GM21390 (cell line): ENCODE results near the gene EPB41L4B.

Experiments used
- ATAC-seq: cut with Tn5 transposase; IDR thresholded peaks from one replicate; pipeline ENCODE4 v1.9.1; 2021; ENCODE audit not compliant: unreplicated experiment

Gene EPB41L4B

GRCh38 chr9:109212768-109213167, 108.1 kb downstream of the EPB41L4B start:
- no peak for ATAC-seq

GRCh38 chr9:109206670-109207069, 114.2 kb downstream of the EPB41L4B start:
- ATAC-seq = no peak

GRCh38 chr9:109205526-109205925, 115.3 kb downstream of the EPB41L4B start:
- ATAC-seq = no peak

GRCh38 chr9:109203761-109204360, 117.0 kb downstream of the EPB41L4B start:
- no peak for ATAC-seq

GRCh38 chr9:109199676-109200075, 121.2 kb downstream of the EPB41L4B start:
- no peak for ATAC-seq

- ATAC-seq = no peak
Observed at GRCh38 chr9:109198736-109199382, 122.0 kb downstream of the EPB41L4B start.

GRCh38 chr9:109193974-109194556, 126.8 kb downstream of the EPB41L4B start:
- no peak for ATAC-seq

GRCh38 chr9:109192732-109193361, 128.0 kb downstream of the EPB41L4B start:
- ATAC-seq = no peak

GRCh38 chr9:109191746-109192145, 129.1 kb downstream of the EPB41L4B start:
- no peak for ATAC-seq

- no peak for ATAC-seq
Observed at GRCh38 chr9:109190151-109190550, 130.7 kb downstream of the EPB41L4B start.

GRCh38 chr9:109186857-109187520, 133.9 kb downstream of the EPB41L4B start:
- no peak for ATAC-seq

- no peak for ATAC-seq
Observed at GRCh38 chr9:109182940-109183798, 137.7 kb downstream of the EPB41L4B start.

GRCh38 chr9:109182550-109182939, 138.3 kb downstream of the EPB41L4B start:
- ATAC-seq = no peak

- peak; percentile 70 for ATAC-seq
Observed at GRCh38 chr9:109181284-109181683, 139.6 kb downstream of the EPB41L4B start.

GRCh38 chr9:109179801-109180523, 140.9 kb downstream of the EPB41L4B start:
- ATAC-seq = no peak

- ATAC-seq = no peak
Observed at GRCh38 chr9:109176963-109177362, 143.9 kb downstream of the EPB41L4B start.

- ATAC-seq = no peak
Observed at GRCh38 chr9:109176386-109176785, 144.5 kb downstream of the EPB41L4B start.

GRCh38 chr9:109172935-109173334, 147.9 kb downstream of the EPB41L4B start:
- ATAC-seq = no peak

GRCh38 chr9:109171926-109172325, 148.9 kb downstream of the EPB41L4B start:
- ATAC-seq = no peak

- ATAC-seq = no peak
Observed at GRCh38 chr9:109168170-109168569, 152.7 kb downstream of the EPB41L4B start.
